ENCODE measurements around the gene COL12A1. TPM values are rescaled to one million over a fixed set of nuclear protein-coding genes. Genes with fewer than 3 reads are reported as not detected.
A peak's percentile ranks its signal among the peaks of the same experiment; 100 is the strongest.

The COL12A1 gene
- 100 to 1,000 TPM; 136 to 423 (median 275) TPM for total RNA-seq

DNA sequence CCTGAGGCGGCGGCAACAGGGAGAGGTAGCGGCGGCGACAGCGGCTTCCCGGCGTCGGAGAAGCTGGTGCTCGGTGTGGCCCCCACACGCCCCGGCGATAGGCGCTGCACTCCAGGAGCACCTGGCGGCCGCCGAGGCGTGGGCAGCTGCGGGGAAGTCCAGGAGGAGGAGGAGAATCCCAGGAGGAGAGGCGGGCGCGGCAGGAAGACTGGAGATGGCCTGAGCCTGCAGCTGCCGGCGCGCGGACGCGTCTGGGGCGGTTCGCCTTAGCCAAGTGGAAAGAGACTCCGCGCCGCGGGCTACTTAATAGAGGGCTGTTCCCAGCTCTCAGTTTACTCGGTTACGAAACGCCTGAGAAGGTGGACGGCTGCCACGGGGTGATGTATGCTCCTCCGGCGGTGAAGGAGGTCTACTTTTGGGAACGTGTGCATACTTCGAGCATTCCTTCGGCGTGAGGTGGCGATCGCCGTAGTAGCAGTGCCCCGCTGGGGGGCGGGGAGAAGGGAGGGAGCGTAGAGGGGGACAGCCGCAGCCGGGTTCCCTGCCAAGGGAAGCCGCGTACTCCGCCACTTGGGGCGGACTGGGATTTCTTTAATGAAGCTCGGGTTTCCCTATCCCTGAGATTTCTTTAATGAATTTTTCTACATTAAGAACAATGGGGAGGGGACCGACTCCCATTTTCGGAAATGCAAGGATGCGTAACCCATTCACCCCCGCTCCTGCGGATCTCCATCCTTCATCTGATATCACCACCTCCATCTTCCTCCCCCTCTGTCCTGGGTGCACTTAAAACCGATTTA, at the start of gene COL12A1:
TSS of gene COL12A1 (minus strand) at position 278 of the 800 bp plus-strand sequence. CDS start 3,261 bp downstream, outside the sequence.
- peaks cover 0 to 6% of the 10 kb centered on the region in 2 donors for H3K4me1 ChIP-seq
- peak; percentile 98 to 99 for DNase-seq
- intact Hi-C loops (cut with DNase I; ENCODE audit: low total_unique reads), result no loop called here
- H3K27ac ChIP-seq, result peak within 1 kb of the TSS; percentile 91 to 94
- no peaks in the 10 kb centered on the region for H3K36me3 ChIP-seq
- H3K9me3 ChIP-seq, result no peaks in the 10 kb centered on the region
- H3K27me3 ChIP-seq, result no peaks in the 10 kb centered on the region
- peak within 1 kb of the TSS; percentile 53 to 73 for H3K4me3 ChIP-seq
- TF ChIP-seq, protein P1, sequence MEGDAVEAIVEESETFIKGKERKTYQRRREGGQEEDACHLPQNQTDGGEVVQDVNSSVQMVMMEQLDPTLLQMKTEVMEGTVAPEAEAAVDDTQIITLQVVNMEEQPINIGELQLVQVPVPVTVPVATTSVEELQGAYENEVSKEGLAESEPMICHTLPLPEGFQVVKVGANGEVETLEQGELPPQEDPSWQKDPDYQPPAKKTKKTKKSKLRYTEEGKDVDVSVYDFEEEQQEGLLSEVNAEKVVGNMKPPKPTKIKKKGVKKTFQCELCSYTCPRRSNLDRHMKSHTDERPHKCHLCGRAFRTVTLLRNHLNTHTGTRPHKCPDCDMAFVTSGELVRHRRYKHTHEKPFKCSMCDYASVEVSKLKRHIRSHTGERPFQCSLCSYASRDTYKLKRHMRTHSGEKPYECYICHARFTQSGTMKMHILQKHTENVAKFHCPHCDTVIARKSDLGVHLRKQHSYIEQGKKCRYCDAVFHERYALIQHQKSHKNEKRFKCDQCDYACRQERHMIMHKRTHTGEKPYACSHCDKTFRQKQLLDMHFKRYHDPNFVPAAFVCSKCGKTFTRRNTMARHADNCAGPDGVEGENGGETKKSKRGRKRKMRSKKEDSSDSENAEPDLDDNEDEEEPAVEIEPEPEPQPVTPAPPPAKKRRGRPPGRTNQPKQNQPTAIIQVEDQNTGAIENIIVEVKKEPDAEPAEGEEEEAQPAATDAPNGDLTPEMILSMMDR (IDR thresholded peaks at IDR 0.05), result peak in 2 of 4 experiments; percentile 19 to 25
- peak; percentile 51 to 83 for TF ChIP-seq POLR2A (IDR thresholded peaks at IDR 0.05)

DNA sequence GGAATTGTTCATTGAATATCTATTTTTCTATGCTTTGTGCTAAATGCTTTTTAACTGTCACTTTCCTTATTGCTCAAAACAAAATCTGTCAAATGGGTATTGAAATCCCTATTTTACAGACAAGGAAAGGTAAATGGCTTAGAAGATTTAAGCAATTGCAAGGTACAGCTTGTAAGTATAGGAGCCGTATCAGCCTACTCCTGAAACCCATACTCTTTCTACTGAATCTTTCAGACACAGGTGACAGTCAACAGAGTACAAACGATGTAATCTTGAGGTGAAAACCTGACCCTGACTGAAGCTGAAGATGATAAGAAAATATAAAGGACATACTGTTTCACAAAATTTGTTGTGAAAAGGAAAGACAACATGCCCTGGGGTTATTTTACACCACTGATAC, 44.7 kb upstream of the COL12A1 start:
- H3K4me3 ChIP-seq, result no peak overlapping the region
- intact Hi-C loops (cut with DNase I; ENCODE audit: low total_unique reads), result no loop called here
- no peak overlapping the region for H3K27ac ChIP-seq
- H3K27me3 ChIP-seq, result no peaks in the 10 kb centered on the region
- H3K36me3 ChIP-seq, result peaks cover 0 to 3% of the 10 kb centered on the region in 2 donors
- no peaks in the 10 kb centered on the region for H3K4me1 ChIP-seq
- H3K9me3 ChIP-seq, result no peaks in the 10 kb centered on the region
- no peak for TF ChIP-seq POLR2A (IDR thresholded peaks at IDR 0.05)
- TF ChIP-seq, protein P1 (IDR thresholded peaks at IDR 0.05), result no peak
- no peak for DNase-seq

DNA sequence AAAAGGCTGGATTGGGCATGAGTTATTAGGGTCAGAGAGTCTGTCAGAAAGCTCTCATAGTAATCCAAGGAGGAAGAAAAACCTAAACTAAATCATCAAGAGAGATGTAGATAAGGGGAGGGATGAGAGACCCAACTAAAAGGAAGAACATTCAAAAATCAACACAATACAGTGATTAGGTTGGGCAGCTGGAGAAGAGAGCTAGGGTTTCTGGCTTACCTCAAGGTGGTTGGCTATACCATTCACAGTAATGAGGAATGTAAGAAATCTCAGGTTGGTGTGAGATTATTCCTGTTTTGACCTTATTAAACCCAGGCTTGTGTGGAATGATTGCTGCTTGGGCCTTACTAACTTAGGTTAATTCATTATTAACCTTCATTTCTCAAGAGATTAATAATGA, 44.0 kb upstream of the COL12A1 start:
- intact Hi-C loops (cut with DNase I; ENCODE audit: low total_unique reads), result no loop called here

DNA sequence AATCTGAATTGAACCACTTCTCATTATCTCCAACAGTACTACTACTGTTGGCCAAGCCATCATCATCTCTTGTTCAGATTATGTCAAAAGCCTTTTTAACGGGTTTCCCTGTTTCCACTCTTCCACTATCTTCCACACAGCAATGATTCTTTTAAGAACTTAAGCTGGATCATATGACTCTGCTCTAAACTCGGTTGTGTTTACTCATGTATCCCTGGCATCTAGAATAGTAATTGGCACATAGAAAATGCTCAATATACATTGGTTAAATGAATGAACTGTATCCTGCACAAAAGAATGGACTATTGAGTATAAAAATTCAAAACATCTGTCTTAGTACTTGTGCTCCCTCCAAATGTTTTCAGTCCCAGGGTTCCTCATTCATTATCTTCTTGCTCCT, 40.5 kb upstream of the COL12A1 start:
- Histone ChIP-seq H3K27me3 (no peaks in the 10 kb centered on the region), H3K9me3 (no peaks in the 10 kb centered on the region), H3K36me3 (no peaks in the 10 kb centered on the region), H3K4me1 (no peaks in the 10 kb centered on the region), H3K4me3 (no peak overlapping the region), H3K27ac (no peak overlapping the region)
- TF ChIP-seq, protein P1 (IDR thresholded peaks at IDR 0.05), result no peak
- TF ChIP-seq POLR2A (IDR thresholded peaks at IDR 0.05), result no peak
- intact Hi-C loops (cut with DNase I; ENCODE audit: low total_unique reads), result no loop called here
- DNase-seq, result no peak

More for the DNA sequence above, 44.0 kb upstream of the COL12A1 start:
- H3K36me3 ChIP-seq, result peaks cover 0 to 3% of the 10 kb centered on the region in 2 donors
- TF ChIP-seq POLR2A (IDR thresholded peaks at IDR 0.05), result no peak
- H3K9me3 ChIP-seq, result no peaks in the 10 kb centered on the region
- H3K27ac ChIP-seq, result no peak overlapping the region
- H3K4me1 ChIP-seq, result no peaks in the 10 kb centered on the region
- no peaks in the 10 kb centered on the region for H3K27me3 ChIP-seq
- no peak overlapping the region for H3K4me3 ChIP-seq
- no peak for DNase-seq

DNA sequence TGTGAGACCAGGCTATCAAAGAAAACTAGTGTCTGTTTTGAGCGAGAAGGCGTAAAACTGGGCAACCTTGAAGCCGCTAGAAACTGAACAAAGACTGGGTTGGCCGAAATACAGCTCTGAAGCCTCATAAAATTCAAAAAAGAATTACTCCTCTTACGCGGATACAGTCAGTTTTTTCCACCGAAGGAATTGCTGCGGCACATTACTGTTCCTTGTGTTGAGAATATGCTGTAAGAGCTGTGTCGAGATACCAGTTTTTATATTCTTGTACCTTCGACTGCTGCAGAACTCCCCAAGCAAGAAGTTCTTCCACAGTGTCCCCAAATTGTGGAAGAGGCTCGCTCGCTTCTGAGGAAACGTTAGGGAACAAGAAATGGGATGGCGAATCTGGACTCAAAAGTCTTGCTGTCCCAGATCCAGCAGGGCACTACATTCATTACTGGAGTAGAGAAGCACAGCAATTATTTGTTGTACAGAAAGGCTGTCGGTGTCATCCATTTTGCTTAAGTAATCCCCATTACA, 38.3 kb upstream of the COL12A1 start:
- DNase-seq, result no peak
- Histone ChIP-seq H3K9me3 (no peaks in the 10 kb centered on the region), H3K36me3 (no peaks in the 10 kb centered on the region), H3K27ac (peak overlapping the region; percentile 91 to 92), H3K4me3 (peak overlapping the region; percentile 69 to 77), H3K4me1 (no peaks in the 10 kb centered on the region), H3K27me3 (no peaks in the 10 kb centered on the region)
- intact Hi-C loops (cut with DNase I; ENCODE audit: low total_unique reads), result no loop called here
- no peak for TF ChIP-seq POLR2A (IDR thresholded peaks at IDR 0.05)
- TF ChIP-seq, protein P1 (IDR thresholded peaks at IDR 0.05), result no peak
